Neural progenitor cell (in vitro differentiated cells): ENCODE measurements around the gene MESD. TPM values are rescaled to one million over a fixed set of nuclear protein-coding genes. Genes with fewer than 3 reads are reported as not detected.

Experiments
- DNase-seq: peaks from one replicate; pipeline ENCODE4 v3.0.0-alpha.2; 2016; ENCODE audit warnings: low spot score
- H2AFZ ChIP-seq: fragments of 200-600 bp; sonication (generic); replicated peaks from 2 replicates; pipeline ENCODE4 v1.6.1; 2016; ENCODE audit warnings: antibody characterized with exemption
- H3F3A ChIP-seq: fragments of 200-600 bp; sonication (generic); 2 replicates; pipeline ENCODE4 v1.6.1; 2016; ENCODE audit warnings: antibody characterized with exemption, low read depth
- H3K27ac ChIP-seq: fragments of 200-600 bp; sonication (generic); 2 replicates; pipeline ENCODE4 v1.5.1; 2016; ENCODE audit warnings: mild to moderate bottlenecking
- H3K27me3 ChIP-seq: fragments of 200-600 bp; sonication (generic); 2 replicates; pipeline ENCODE4 v1.6.1; 2016; ENCODE audit warnings: mild to moderate bottlenecking, moderate library complexity
- H3K36me3 ChIP-seq: fragments of 200-600 bp; sonication (generic); 2 replicates; pipeline ENCODE4 v1.5.1; 2016
- H3K4me1 ChIP-seq: fragments of 200-600 bp; sonication (generic); 2 replicates; pipeline ENCODE4 v1.6.1; 2016; ENCODE audit warnings: mixed run types
- H3K4me2 ChIP-seq: fragments of 200-600 bp; sonication (generic); 2 replicates; pipeline ENCODE4 v1.6.1; 2016
- H3K4me3 ChIP-seq: fragments of 200-600 bp; sonication (generic); 2 replicates; pipeline ENCODE4 v1.5.1; 2016
- H3K79me2 ChIP-seq: fragments of 200-600 bp; sonication (generic); 2 replicates; pipeline ENCODE4 v1.6.1; 2016; ENCODE audit warnings: low read depth
- H3K9ac ChIP-seq: fragments of 200-600 bp; sonication (generic); 2 replicates; pipeline ENCODE4 v1.6.1; 2016
- H3K9me3 ChIP-seq: fragments of 200-600 bp; sonication (generic); 2 replicates; pipeline ENCODE4 v1.5.1; 2016; ENCODE audit warnings: low read depth
- H4K20me1 ChIP-seq: fragments of 200-600 bp; sonication (generic); 2 replicates; pipeline ENCODE4 v1.6.1; 2016; ENCODE audit warnings: low read depth
- H3K27ac Mint-ChIP-seq: 3 replicates; pipeline ENCODE4 v1.8.0; 2021; ENCODE audit warnings: mixed read lengths
- H3K27me3 Mint-ChIP-seq: 2 replicates; pipeline ENCODE4 v1.8.0; 2022; ENCODE audit warnings: low read depth, mild to moderate bottlenecking, inconsistent platforms, moderate library complexity, mixed read lengths; ENCODE audit not compliant: insufficient read depth
- H3K36me3 Mint-ChIP-seq: 3 replicates; pipeline ENCODE4 v1.8.0; 2021; ENCODE audit warnings: mixed read lengths
- H3K4me1 Mint-ChIP-seq: 3 replicates; pipeline ENCODE4 v1.8.0; 2021; ENCODE audit warnings: mixed read lengths
- H3K4me3 Mint-ChIP-seq: 3 replicates; pipeline ENCODE4 v1.8.0; 2021; ENCODE audit warnings: mild to moderate bottlenecking, moderate library complexity, mixed read lengths
- H3K9me3 Mint-ChIP-seq: 3 replicates; pipeline ENCODE4 v1.8.0; 2020; ENCODE audit warnings: mixed read lengths
- EZH2 ChIP-seq: fragments of 200-600 bp; sonication (generic); IDR thresholded peaks from 2 replicates; pipeline ENCODE4 v1.6.1; 2017; ENCODE audit warnings: antibody characterized with exemption, mild to moderate bottlenecking, moderate library complexity
- EZH2phosphoT487 ChIP-seq: fragments of 200-600 bp; sonication (generic); IDR thresholded peaks from 2 replicates; pipeline ENCODE4 v1.6.1; 2017; ENCODE audit warnings: antibody characterized with exemption
- total RNA-seq: library from RNA; depleted of rRNA; stranded (reverse); fragments of >200 nt; gene quantifications from 2 replicates; pipeline ENCODE4 v1.2.3, GENCODE V29; 2015; ENCODE audit warnings: low replicate concordance
- TF ChIP-seq, protein P1 (sequence below): fragments of 200-600 bp; sonication (generic); IDR thresholded peaks from 2 replicates; pipeline ENCODE4 v1.5.1; 2017; ENCODE audit warnings: antibody characterized with exemption, mild to moderate bottlenecking

MESD gene
- total RNA-seq, 1 donor from 2014 or later = 31.5 TPM

- Histone ChIP-seq H3K4me3 (no peak overlapping the region), H3K4me1 (no peaks in the 10 kb centered on the region), H3K27ac (no peak overlapping the region), H4K20me1 (no peaks in the 10 kb centered on the region), H3K79me2 (no peaks in the 10 kb centered on the region), H2AFZ (no peak overlapping the region), H3F3A (no peaks in the 10 kb centered on the region), H3K9ac (no peak overlapping the region), H3K4me2 (no peak overlapping the region), H3K9me3 (no peaks in the 10 kb centered on the region), H3K27me3 (no peaks in the 10 kb centered on the region), H3K36me3 (no peaks in the 10 kb centered on the region)
- Mint-ChIP-seq H3K4me1 (no peaks in the 10 kb centered on the region), H3K36me3 (peaks cover 4% of the 10 kb centered on the region), H3K27ac (peak overlapping the region; percentile 21), H3K27me3 (peaks cover 2% of the 10 kb centered on the region), H3K4me3 (no peak overlapping the region), H3K9me3 (peaks cover 5% of the 10 kb centered on the region)
- TF ChIP-seq, protein P1, sequence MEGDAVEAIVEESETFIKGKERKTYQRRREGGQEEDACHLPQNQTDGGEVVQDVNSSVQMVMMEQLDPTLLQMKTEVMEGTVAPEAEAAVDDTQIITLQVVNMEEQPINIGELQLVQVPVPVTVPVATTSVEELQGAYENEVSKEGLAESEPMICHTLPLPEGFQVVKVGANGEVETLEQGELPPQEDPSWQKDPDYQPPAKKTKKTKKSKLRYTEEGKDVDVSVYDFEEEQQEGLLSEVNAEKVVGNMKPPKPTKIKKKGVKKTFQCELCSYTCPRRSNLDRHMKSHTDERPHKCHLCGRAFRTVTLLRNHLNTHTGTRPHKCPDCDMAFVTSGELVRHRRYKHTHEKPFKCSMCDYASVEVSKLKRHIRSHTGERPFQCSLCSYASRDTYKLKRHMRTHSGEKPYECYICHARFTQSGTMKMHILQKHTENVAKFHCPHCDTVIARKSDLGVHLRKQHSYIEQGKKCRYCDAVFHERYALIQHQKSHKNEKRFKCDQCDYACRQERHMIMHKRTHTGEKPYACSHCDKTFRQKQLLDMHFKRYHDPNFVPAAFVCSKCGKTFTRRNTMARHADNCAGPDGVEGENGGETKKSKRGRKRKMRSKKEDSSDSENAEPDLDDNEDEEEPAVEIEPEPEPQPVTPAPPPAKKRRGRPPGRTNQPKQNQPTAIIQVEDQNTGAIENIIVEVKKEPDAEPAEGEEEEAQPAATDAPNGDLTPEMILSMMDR = no peak
- TF ChIP-seq EZH2phosphoT487 (no peak), EZH2 (no peak)
- no peak for DNase-seq
Measured at GRCh38 chr15:80911821-80912220, 77.8 kb downstream of the MESD start.

GRCh38 chr15:80906159-80906766 is 83.4 kb downstream of the MESD start:
- Mint-ChIP-seq H3K4me1 (peaks cover 17% of the 10 kb centered on the region), H3K27me3 (peaks cover 7% of the 10 kb centered on the region), H3K27ac (no peak overlapping the region), H3K36me3 (peaks cover 4% of the 10 kb centered on the region), H3K4me3 (no peak overlapping the region), H3K9me3 (peaks cover 5% of the 10 kb centered on the region)
- Histone ChIP-seq H3K27me3 (no peaks in the 10 kb centered on the region), H2AFZ (no peak overlapping the region), H3K36me3 (no peaks in the 10 kb centered on the region), H4K20me1 (no peaks in the 10 kb centered on the region), H3K4me3 (no peak overlapping the region), H3K9ac (no peak overlapping the region), H3K79me2 (no peaks in the 10 kb centered on the region), H3K9me3 (no peaks in the 10 kb centered on the region), H3K27ac (no peak overlapping the region), H3F3A (no peaks in the 10 kb centered on the region), H3K4me1 (no peaks in the 10 kb centered on the region), H3K4me2 (no peak overlapping the region)
- TF ChIP-seq EZH2 = no peak
- TF ChIP-seq, protein P1 = no peak
- TF ChIP-seq EZH2phosphoT487 = no peak
- no peak for DNase-seq

GRCh38 chr15:80904998-80905397 is 84.6 kb downstream of the MESD start:
- Histone ChIP-seq H3K9me3 (no peaks in the 10 kb centered on the region), H3K9ac (no peak overlapping the region), H2AFZ (no peak overlapping the region), H4K20me1 (no peaks in the 10 kb centered on the region), H3K27me3 (no peaks in the 10 kb centered on the region), H3K4me3 (no peak overlapping the region), H3F3A (no peaks in the 10 kb centered on the region), H3K27ac (no peak overlapping the region), H3K79me2 (no peaks in the 10 kb centered on the region), H3K4me1 (no peaks in the 10 kb centered on the region), H3K4me2 (no peak overlapping the region), H3K36me3 (no peaks in the 10 kb centered on the region)
- Mint-ChIP-seq H3K4me3 (no peak overlapping the region), H3K27me3 (peaks cover 5% of the 10 kb centered on the region), H3K9me3 (peaks cover 5% of the 10 kb centered on the region), H3K4me1 (peaks cover 17% of the 10 kb centered on the region), H3K27ac (peak overlapping the region; percentile 3), H3K36me3 (peaks cover 4% of the 10 kb centered on the region)
- TF ChIP-seq, protein P1 = no peak
- TF ChIP-seq EZH2 (no peak), EZH2phosphoT487 (no peak)
- no peak for DNase-seq
